ENCODE data around the gene B3GALNT2.
A peak's percentile ranks its signal among the peaks of the same experiment; 100 is the strongest.
"Not testable (repeated sequence)": the region's sequence is repeated elsewhere in the genome, so short reads cannot be mapped to it uniquely, and the experiment has no call there.

B3GALNT2 gene

GRCh38 chr1:235504122-235504493 lies at the start of gene B3GALNT2:
Gene B3GALNT2, minus strand, starts transcription at chr1:235504452. Its CDS starts 200 bp downstream, at chr1:235504252.
- DNase-seq, result no peak

GRCh38 chr1:235553112-235553551 lies 48.9 kb upstream of the B3GALNT2 start:
- DNase-seq, result no peak

DNA sequence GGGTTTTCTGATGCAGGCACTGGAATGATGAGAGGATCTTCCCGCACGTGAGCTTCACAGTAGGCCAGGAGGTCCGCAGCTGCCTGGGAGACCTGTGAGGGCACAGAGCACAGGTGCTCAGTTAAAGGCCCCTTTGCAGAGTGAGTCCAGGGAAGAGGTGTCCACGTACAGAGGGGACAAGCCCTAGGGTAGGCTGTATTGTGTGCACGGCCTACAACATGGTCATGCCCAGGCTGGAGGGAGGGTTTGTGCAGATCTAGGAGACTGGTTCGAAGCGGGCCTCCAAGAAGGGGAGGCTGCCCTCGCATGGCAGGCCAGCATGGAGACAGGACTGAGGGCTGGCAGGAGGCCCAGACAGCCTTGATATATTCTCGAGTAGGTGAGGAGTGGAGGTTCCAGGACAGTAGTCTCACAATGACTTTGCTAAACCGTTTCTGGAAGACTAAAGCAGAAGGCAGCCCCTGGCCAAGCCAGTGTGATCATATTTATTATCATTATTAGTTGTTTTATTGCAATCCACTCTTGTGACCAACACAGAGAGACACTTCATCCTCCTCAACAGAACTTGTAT lies 48.0 kb upstream of the B3GALNT2 start:
- no peak for DNase-seq

DNA sequence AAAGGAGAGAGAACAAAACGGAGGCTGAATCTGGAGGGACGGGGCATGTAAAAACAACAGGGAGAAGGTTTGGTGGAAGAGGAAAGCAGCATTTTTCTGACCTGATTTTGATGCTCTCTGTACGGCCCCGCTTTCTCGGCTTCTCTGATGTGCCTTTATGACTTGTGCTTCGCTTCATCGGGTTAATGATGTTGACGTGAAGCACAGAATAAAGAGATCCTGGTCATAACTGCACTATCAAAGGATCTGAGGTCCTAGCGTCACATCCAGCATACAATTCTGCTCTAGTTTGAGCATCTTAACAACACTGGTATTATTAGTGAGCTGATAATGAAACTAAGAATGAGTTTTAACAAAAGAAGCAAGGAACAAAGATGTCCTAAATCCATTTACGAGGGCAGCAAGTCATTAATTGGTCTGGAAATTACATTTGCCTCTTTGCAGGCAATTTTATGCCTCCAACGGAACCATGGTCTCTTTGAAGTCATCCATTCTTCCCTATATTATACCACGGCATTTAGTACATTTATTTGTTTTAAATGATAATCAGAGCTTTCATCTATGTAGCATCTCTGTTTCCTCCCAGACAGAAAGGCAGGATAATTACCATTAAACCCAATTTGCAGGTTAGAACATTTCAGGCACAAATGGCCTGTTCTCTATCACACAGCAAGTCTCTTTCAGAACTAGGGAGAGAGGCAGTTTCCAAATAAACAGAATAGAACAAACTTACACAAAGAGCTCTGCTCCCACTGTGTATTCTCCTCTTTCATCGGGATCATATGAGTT lies 45.3 kb upstream of the B3GALNT2 start:
- DNase-seq, result no peak

DNA sequence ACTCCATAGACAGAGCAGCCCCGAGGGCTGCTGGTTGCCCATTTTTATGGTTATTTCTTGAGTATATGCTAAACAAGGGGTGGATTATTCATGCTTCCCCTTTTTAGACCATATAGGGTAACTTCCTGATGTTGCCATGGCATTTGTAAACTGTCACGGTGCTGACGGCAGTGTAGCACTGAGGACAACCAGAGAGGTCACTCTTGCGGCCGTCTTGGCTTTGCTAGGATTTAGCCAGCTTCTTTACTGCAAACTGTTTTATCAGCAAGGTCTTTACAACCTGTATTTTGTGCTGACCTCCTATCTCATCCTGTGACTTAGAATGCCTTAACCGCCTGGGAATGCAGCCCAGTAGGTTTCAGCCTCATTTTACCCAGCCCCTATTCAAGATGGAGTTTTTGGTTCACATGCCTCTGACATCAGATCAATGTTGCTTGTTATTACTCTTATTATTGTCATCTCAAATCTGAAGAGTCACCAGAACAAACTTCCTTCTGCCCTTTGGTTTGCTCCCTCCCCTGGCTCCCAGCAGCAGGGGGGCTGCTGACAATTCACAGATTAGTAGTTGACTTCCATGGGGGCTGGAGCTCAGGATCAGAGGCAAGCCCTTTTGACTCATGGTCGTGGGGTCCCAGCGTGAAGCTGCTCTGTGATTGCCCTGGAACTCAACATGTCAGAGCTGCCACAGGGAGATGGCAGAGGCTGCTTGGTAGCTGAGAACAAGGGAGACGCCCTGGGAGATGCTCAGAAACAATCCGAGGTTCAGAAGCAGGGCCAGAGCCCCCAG lies 42.3 kb upstream of the B3GALNT2 start:
- not testable (repeated sequence) for DNase-seq

DNA sequence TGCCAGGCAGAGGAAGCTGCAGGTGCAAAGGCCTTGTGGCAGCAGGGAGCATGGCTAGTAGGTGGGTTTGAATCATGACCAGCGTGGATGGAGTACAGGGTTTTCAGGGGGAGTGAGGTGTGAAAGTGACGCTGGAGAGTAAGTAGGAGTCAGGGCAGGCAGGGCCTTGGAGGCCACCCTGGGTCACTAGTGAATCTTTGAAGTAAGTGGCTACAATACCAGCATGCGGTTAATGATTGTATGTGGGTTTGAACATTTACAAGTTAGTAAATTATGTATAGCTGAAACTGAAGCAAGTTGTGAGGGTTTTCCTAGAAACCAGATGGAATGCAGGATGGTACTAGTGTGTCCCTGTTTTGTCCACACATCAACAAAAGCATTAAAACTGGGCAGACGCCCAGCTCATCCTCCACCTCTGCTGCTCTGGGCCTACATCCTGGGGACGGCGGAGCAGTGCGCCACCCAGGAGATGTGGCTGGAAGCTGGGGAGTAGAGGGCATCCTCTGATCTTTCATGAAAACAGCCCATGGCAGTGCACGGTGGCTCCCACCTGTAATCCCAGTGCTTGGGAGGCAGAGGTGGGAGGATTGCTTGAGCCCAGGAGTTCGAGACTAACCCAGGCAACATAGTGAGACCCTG lies 41.2 kb upstream of the B3GALNT2 start:
- no peak for DNase-seq

- DNase-seq, result not testable (repeated sequence)
Measured at GRCh38 chr1:235542845-235543244, 38.6 kb upstream of the B3GALNT2 start.

DNA sequence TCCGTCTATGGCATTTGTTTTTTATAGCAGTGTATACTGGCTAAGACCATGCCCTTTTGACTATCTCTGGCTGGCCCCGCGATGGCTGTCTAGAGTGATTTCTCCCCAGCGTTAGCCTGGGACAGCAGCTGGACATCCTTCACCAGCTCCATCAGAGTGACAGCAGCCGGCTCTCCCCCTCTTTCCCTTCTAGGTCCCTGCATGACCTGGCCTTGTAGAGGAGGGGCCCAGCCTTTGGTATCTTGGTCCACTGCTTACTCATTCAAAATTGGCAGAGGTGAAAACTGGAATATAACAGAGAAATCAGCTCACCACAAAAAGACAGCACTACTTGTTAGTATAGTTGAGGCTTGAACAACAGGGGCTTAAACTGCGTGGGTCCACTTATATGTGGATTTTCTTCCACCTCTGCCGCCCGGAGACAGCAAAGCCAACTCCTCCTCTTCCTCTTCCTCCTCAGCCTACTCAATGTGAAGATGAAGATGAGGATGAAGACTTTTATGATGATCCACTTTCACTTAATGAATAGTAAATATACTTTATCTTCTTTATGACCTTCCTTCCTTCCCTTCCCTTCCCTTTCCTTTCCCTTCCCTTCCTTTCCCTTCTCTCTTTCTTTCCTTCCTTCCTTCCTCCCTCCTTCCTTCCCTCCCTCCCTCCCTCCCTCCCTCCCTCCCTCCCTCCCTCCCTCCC lies 29.4 kb upstream of the B3GALNT2 start:
- no peak for DNase-seq

DNA sequence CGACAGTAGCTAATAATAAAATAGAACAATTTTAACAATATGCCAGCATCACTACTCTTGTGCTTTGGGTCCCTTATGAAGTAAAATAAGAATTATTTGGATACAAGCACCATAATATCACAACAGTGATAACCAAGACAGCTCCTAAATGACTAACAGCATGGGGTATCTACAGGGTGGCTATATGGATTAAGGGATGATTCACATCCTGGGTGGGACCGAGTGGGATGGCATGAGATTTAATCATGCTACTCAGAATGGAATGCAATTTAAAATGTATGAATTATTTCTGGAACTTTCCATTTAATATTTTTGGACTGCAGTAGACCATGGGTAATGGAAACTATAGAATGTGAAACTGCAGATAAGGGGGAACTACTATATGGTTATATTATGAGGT lies 28.1 kb upstream of the B3GALNT2 start:
- DNase-seq, result no peak

GRCh38 chr1:235527196-235527814 lies 23.1 kb upstream of the B3GALNT2 start:
- DNase-seq, result no peak

- no peak for DNase-seq
Measured at GRCh38 chr1:235525314-235525713, 21.1 kb upstream of the B3GALNT2 start.

DNA sequence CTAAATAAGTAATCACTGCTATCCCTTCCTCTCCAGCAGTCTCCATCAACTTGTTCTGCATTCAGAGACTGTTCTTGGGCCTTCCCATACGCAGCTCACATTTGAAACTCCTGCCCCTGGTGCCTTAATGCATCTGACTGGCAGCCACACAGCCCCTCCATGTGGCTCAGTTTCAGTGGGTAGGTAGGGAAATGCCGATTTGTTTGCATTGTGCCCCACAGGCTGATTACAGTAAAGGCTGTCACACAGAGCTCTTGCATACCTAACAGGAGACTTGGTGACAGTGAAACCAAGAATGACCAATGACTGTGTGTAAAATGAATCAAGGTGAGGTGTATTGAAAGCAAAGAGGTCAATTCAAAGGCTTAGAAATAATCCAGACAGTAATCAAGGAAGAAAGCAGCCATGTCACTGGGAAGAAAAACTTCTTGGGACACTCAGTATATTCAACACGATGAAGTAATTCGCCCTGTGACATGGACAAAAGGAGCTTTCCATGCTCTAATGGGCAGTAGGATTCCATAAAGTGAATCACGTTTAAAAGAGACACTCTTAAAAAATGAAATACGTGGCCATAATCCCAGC lies 12.7 kb upstream of the B3GALNT2 start:
- no peak for DNase-seq

DNA sequence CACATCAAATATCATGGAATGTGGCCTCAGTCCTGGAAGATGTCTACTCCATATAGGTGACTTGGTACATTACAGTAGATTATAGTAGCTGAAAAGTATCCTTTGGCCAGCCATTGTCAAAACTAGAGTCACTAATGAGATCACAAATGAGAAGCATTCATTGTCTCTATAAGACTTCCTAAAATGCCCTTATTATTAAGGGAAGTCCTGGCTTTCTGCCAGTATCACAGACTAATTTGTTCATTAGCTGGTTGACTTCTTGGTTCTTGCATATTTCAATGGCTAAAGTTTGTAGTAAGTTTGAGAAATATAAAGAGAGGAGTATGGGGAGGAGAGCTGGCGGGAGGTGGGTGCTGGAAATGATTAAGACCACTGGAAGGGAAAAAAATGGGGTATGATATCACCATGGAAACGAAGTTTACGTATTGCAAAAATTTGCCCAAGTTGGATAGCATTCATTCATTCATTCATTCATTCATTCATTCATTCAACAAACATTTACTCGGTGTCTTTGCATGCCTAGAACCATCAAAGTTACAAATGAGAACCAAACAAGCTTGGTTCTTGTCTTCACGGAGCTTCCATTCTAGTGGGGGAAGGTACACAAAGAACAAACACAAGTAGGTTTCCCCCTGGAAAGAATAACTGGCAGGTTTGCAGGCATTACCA lies 11.7 kb upstream of the B3GALNT2 start:
- DNase-seq, result no peak

- no peak for DNase-seq
Measured at GRCh38 chr1:235513495-235514366, 9.5 kb upstream of the B3GALNT2 start.

DNA sequence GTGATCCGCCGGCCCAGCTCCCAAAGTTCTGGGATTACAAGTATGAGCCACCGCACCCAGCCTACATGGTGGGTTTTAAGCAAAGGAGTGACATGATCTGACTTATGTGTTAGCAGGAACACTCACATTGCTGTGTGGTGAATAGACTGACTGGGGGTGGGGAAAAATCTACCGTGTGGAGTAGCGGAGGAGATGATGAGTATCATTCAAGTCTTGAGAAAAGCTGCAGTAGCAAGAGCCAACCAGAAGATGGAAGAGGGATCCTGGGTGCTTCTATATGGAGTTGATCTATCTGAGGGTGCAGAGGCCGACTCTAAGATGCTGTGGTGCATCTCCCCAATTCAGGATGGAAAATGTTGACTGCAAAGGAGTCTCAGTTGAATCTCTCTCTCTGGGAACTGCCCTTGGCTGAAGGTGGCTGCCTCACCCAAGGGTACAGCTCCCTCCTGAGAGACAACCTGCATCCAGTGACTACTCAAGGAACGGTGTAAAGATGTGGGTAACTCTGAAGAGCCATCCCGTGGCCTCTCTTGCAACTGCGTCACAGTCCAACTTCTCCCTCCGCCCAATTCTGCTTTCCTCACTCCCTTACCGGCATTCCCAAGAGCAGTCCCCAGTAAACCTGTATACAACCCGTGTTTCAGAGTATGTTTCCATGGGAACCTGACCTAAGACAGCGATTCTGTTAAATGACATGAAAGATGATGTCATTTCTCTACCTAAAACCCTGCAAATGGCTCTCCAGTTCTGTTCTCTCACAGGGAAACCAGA lies 7.4 kb upstream of the B3GALNT2 start:
- no peak for DNase-seq

GRCh38 chr1:235510823-235511222 lies 6.6 kb upstream of the B3GALNT2 start:
- no peak for DNase-seq

DNA sequence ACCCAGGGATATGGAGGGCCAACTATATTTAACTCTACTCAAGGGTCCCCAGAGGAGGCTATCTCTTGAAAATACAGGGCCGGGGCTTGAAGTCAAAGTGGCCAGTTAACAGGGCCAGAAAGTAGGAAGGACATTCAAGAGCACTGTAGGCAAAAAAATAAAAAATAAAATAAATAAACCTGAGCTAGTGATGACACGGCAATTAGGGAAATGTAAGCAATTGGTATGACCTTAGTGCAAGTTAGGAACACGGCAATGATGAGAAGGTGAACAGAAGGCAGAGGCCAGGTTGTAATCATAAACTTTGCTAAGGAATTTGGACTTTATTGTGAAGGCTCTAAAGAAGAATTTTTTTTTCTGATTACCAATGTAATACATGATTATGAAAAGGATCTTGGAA lies 3.4 kb upstream of the B3GALNT2 start:
- no peak for DNase-seq

GRCh38 chr1:235504494-235505222 lies 406 bp upstream of the B3GALNT2 start:
- DNase-seq, result peak; percentile 96
